ENCODE measurements around the gene DDIAS. TPM values are rescaled to one million over a fixed set of nuclear protein-coding genes. Genes with fewer than 3 reads are reported as not detected.
"Not testable (repeated sequence)": the region's sequence is repeated elsewhere in the genome, so short reads cannot be mapped to it uniquely, and the experiment has no call there.

Gene DDIAS
- 33.3 and 35.6 TPM in 2 replicates for polyA plus RNA-seq (2014; cell fraction: cytosol; rRNA removed)
- polyA plus RNA-seq (2014; cell fraction: nucleus; rRNA removed) = 19.6 and 29.7 TPM in 2 replicates

- DNase-seq (ENCODE audit: low spot score) = peak; percentile 99
Measured at GRCh38 chr11:82901165-82901921, at the start of gene DDIAS. DDIAS (plus strand) TSS chr11:82901736; CDS start chr11:82914739, 13,003 bp downstream.

- DNase-seq (ENCODE audit: low spot score) = no peak
Measured at GRCh38 chr11:82854242-82854641, 47.3 kb upstream of the DDIAS start.

- DNase-seq (ENCODE audit: low spot score) = not testable (repeated sequence)
Measured at GRCh38 chr11:82854916-82855315, 46.6 kb upstream of the DDIAS start.

- DNase-seq (ENCODE audit: low spot score) = no peak
Measured at GRCh38 chr11:82855616-82856015, 45.9 kb upstream of the DDIAS start.

- no peak for DNase-seq (ENCODE audit: low spot score)
Measured at GRCh38 chr11:82857145-82857544, 44.4 kb upstream of the DDIAS start.

- DNase-seq (ENCODE audit: low spot score) = no peak
Measured at GRCh38 chr11:82858133-82858532, 43.4 kb upstream of the DDIAS start.

GRCh38 chr11:82858556-82859091 lies 42.9 kb upstream of the DDIAS start:
- DNase-seq (ENCODE audit: low spot score) = no peak

- no peak for DNase-seq (ENCODE audit: low spot score)
Measured at GRCh38 chr11:82859750-82860149, 41.8 kb upstream of the DDIAS start.

- DNase-seq (ENCODE audit: low spot score) = no peak
Measured at GRCh38 chr11:82862379-82862778, 39.2 kb upstream of the DDIAS start.

- no peak for DNase-seq (ENCODE audit: low spot score)
Measured at GRCh38 chr11:82863209-82863608, 38.3 kb upstream of the DDIAS start.

- DNase-seq (ENCODE audit: low spot score) = peak; percentile 32
Measured at GRCh38 chr11:82864268-82864667, 37.3 kb upstream of the DDIAS start.

- DNase-seq (ENCODE audit: low spot score) = no peak
Measured at GRCh38 chr11:82865841-82866240, 35.7 kb upstream of the DDIAS start.

- peak; percentile 86 for DNase-seq (ENCODE audit: low spot score)
Measured at GRCh38 chr11:82867495-82868082, 33.9 kb upstream of the DDIAS start.

GRCh38 chr11:82869657-82870056 lies 31.9 kb upstream of the DDIAS start:
- DNase-seq (ENCODE audit: low spot score) = no peak

GRCh38 chr11:82871646-82872045 lies 29.9 kb upstream of the DDIAS start:
- no peak for DNase-seq (ENCODE audit: low spot score)

- DNase-seq (ENCODE audit: low spot score) = peak; percentile 29
Measured at GRCh38 chr11:82872377-82873150, 29.0 kb upstream of the DDIAS start.

- DNase-seq (ENCODE audit: low spot score) = no peak
Measured at GRCh38 chr11:82873919-82874333, 27.6 kb upstream of the DDIAS start.

GRCh38 chr11:82874646-82875523 lies 26.7 kb upstream of the DDIAS start:
- no peak for DNase-seq (ENCODE audit: low spot score)

- DNase-seq (ENCODE audit: low spot score) = no peak
Measured at GRCh38 chr11:82883853-82884252, 17.7 kb upstream of the DDIAS start.

GRCh38 chr11:82889133-82890001 lies 12.2 kb upstream of the DDIAS start:
- no peak for DNase-seq (ENCODE audit: low spot score)
